Tibial nerve (tissue), 4 donors: ENCODE results near the gene SFI1. TPM values are rescaled to one million over a fixed set of nuclear protein-coding genes. Genes with fewer than 3 reads are reported as not detected.

Experiments
- DNase-seq, 2 donors: peaks; one replicate each; pipeline ENCODE4 v3.0.0-alpha.2; 2019; ENCODE audit warnings: low spot score in 2 of 2
- H3K27ac ChIP-seq, 4 donors: fragments of 200-600 bp; sonication (generic) in 3 of 4; one replicate each; pipeline ENCODE4 v1.5.1; 2017 to 2019; ENCODE audit warnings: mild to moderate bottlenecking in 1 of 4
- H3K27me3 ChIP-seq, 2 donors: fragments of 200-600 bp; sonication (generic) in 1 of 2; one replicate each; pipeline versions ENCODE4 v1.5.1 to v1.6.0; 2017 to 2019
- H3K36me3 ChIP-seq, 3 donors: fragments of 200-600 bp; sonication (generic); one replicate each; pipeline ENCODE4 v1.5.1; 2018 to 2019
- H3K4me1 ChIP-seq, 4 donors: fragments of 200-600 bp; sonication (generic) in 3 of 4; one replicate each; pipeline ENCODE4 v1.5.1; 2017 to 2019
- H3K4me3 ChIP-seq, 4 donors: fragments of 200-600 bp; sonication (generic) in 3 of 4; one replicate each; pipeline ENCODE4 v1.5.1; 2017 to 2019; ENCODE audit warnings: mild to moderate bottlenecking in 1 of 4, moderate library complexity in 1 of 4
- H3K9me3 ChIP-seq, 4 donors: fragments of 200-600 bp; sonication (generic) in 3 of 4; one replicate each; pipeline ENCODE4 v1.5.1; 2017 to 2019
- CTCF ChIP-seq, 5 experiments: fragments of 200-600 bp in 3 of 5; fragments of 450-650 bp in 2 of 5; sonication (generic) in 3 of 5; IDR thresholded peaks; one replicate each; pipeline ENCODE4 v1.5.1; 2016 to 2019; ENCODE audit warnings: antibody characterized with exemption in 5 of 5, mild to moderate bottlenecking in 3 of 5, moderate library complexity in 2 of 5
- EP300 ChIP-seq, 2 donors: sonication (generic); formaldehyde crosslinking; IDR thresholded peaks; one replicate each; pipeline ENCODE4 v1.6.1; 2017; ENCODE audit warnings: antibody characterized with exemption in 2 of 2, mild to moderate bottlenecking in 1 of 2
- POLR2A ChIP-seq, 2 donors: fragments of 450-650 bp; IDR thresholded peaks; one replicate each; pipeline ENCODE4 v1.6.1; 2017; ENCODE audit warnings: antibody characterized with exemption in 2 of 2, mild to moderate bottlenecking in 2 of 2, moderate library complexity in 2 of 2
- WGBS, 2 donors: methylation state at CpG; one replicate each; pipeline ENCODE4 v1.1.5; 2018; 5-methylcytosine and 5-hydroxymethylcytosine counted together
- total RNA-seq, 4 donors: library from RNA; depleted of rRNA; stranded (reverse); fragments of >200 nt; gene quantifications; one replicate each; pipeline ENCODE4 v1.1.0, GENCODE V29; 2016

SFI1 gene
- total RNA-seq, 4 donors from 2014 or later, result 30.4 to 66.9 (median 49.5) TPM

- no peak for TF ChIP-seq POLR2A (IDR thresholded peaks at IDR 0.05)
- TF ChIP-seq EP300 (IDR thresholded peaks at IDR 0.05), result no peak
- TF ChIP-seq CTCF (IDR thresholded peaks at IDR 0.05), result no peak
- no peak overlapping the region for H3K4me3 ChIP-seq
- H3K27ac ChIP-seq, result no peak overlapping the region
- DNase-seq, result no peak
- 73 to 74% methylated on average over 6 of the region's 6 CpGs for WGBS, 2 donors
- no peaks in the 10 kb centered on the region for H3K9me3 ChIP-seq
- peaks cover 0 to 71% (median 0%) of the 10 kb centered on the region in 3 donors for H3K36me3 ChIP-seq
- H3K27me3 ChIP-seq, result no peaks in the 10 kb centered on the region
- H3K4me1 ChIP-seq, result peaks cover 0 to 5% (median 0%) of the 10 kb centered on the region in 4 donors
Observed at GRCh38 chr22:31646186-31647019, 150.1 kb downstream of the SFI1 start.

GRCh38 chr22:31647066-31647465, 150.7 kb downstream of the SFI1 start:
- 92 to 94% methylated on average over 3 of the region's 3 CpGs for WGBS, 2 donors
- H3K27me3 ChIP-seq, result no peaks in the 10 kb centered on the region
- TF ChIP-seq CTCF (IDR thresholded peaks at IDR 0.05) (no peak), POLR2A (IDR thresholded peaks at IDR 0.05) (no peak), EP300 (IDR thresholded peaks at IDR 0.05) (no peak)
- no peak overlapping the region for H3K27ac ChIP-seq
- peaks cover 0 to 5% (median 0%) of the 10 kb centered on the region in 4 donors for H3K4me1 ChIP-seq
- no peaks in the 10 kb centered on the region for H3K9me3 ChIP-seq
- DNase-seq, result no peak
- no peak overlapping the region for H3K4me3 ChIP-seq
- peaks cover 0 to 69% (median 0%) of the 10 kb centered on the region in 3 donors for H3K36me3 ChIP-seq

GRCh38 chr22:31647523-31648320, 151.4 kb downstream of the SFI1 start:
- H3K4me1 ChIP-seq, result peaks cover 0 to 5% (median 0%) of the 10 kb centered on the region in 4 donors
- no peak for DNase-seq
- WGBS, 2 donors, result 80 to 92% methylated on average over 11 of the region's 11 CpGs

GRCh38 chr22:31650391-31650790, 154.1 kb downstream of the SFI1 start:
- Histone ChIP-seq H3K4me1 (peaks cover 0 to 14% (median 0%) of the 10 kb centered on the region in 4 donors), H3K9me3 (no peaks in the 10 kb centered on the region), H3K36me3 (peaks cover 0 to 48% (median 0%) of the 10 kb centered on the region in 3 donors), H3K27me3 (no peaks in the 10 kb centered on the region), H3K4me3 (no peak overlapping the region), H3K27ac (no peak overlapping the region)
- 79 to 83% methylated on average over 6 of the region's 6 CpGs for WGBS, 2 donors
- DNase-seq, result no peak
- TF ChIP-seq EP300 (IDR thresholded peaks at IDR 0.05) (no peak), CTCF (IDR thresholded peaks at IDR 0.05) (no peak), POLR2A (IDR thresholded peaks at IDR 0.05) (no peak)

More at GRCh38 chr22:31647523-31648320, 151.4 kb downstream of the SFI1 start:
- Histone ChIP-seq H3K36me3 (peaks cover 0 to 63% (median 0%) of the 10 kb centered on the region in 3 donors), H3K27me3 (no peaks in the 10 kb centered on the region), H3K9me3 (no peaks in the 10 kb centered on the region), H3K4me3 (no peak overlapping the region), H3K27ac (no peak overlapping the region)
- TF ChIP-seq CTCF (IDR thresholded peaks at IDR 0.05) (no peak), POLR2A (IDR thresholded peaks at IDR 0.05) (no peak), EP300 (IDR thresholded peaks at IDR 0.05) (no peak)
